Skeletal muscle tissue (tissue), 4 donors: ENCODE results near the gene KLHL35. TPM values are rescaled to one million over a fixed set of nuclear protein-coding genes. Genes with fewer than 3 reads are reported as not detected.
A peak's percentile ranks its signal among the peaks of the same experiment; 100 is the strongest.
"Not testable (repeated sequence)": the region's sequence is repeated elsewhere in the genome, so short reads cannot be mapped to it uniquely, and the experiment has no call there.

ENCODE experiments used
- H3K27ac ChIP-seq: one replicate; pipeline ENCODE4 v1.7.0; 2013; ENCODE audit warnings: mild to moderate bottlenecking, low read depth, low read length, inconsistent platforms
- H3K27me3 ChIP-seq, 3 donors: one replicate each; pipeline ENCODE4 v1.7.0; 2013; ENCODE audit warnings: low read length in 3 of 3; ENCODE audit not compliant: control insufficient read depth in 3 of 3, insufficient read depth in 3 of 3
- H3K36me3 ChIP-seq, 3 donors: one replicate each; pipeline ENCODE4 v1.7.0; 2013; ENCODE audit warnings: low read length in 3 of 3; ENCODE audit not compliant: control insufficient read depth in 3 of 3, insufficient read depth in 3 of 3
- H3K4me1 ChIP-seq, 3 donors: one replicate each; pipeline ENCODE4 v1.7.0; 2013; ENCODE audit warnings: low read length in 3 of 3, mild to moderate bottlenecking in 3 of 3; ENCODE audit not compliant: control insufficient read depth in 3 of 3, insufficient read depth in 3 of 3
- H3K4me3 ChIP-seq, 3 donors: one replicate each; pipeline ENCODE4 v1.7.0; 2013; ENCODE audit warnings: low read length in 3 of 3
- H3K9ac ChIP-seq, 3 donors: one replicate each; pipeline ENCODE4 v1.7.0; 2013; ENCODE audit warnings: low read length in 3 of 3, mild to moderate bottlenecking in 3 of 3, moderate library complexity in 2 of 3, low read depth in 1 of 3
- H3K9me3 ChIP-seq, 3 donors: one replicate each; pipeline ENCODE4 v1.7.0; 2013; ENCODE audit warnings: low read length in 3 of 3; ENCODE audit not compliant: control insufficient read depth in 3 of 3
- total RNA-seq: library from RNA; depleted of rRNA; stranded (reverse); fragments of >200 nt; gene quantifications from one replicate; pipeline ENCODE4 v1.2.3, GENCODE V29; 2014
- donor health status: Osteomylitis.

Gene KLHL35
- total RNA-seq, 1 donor from 2014 or later: 4.7 TPM

DNA sequence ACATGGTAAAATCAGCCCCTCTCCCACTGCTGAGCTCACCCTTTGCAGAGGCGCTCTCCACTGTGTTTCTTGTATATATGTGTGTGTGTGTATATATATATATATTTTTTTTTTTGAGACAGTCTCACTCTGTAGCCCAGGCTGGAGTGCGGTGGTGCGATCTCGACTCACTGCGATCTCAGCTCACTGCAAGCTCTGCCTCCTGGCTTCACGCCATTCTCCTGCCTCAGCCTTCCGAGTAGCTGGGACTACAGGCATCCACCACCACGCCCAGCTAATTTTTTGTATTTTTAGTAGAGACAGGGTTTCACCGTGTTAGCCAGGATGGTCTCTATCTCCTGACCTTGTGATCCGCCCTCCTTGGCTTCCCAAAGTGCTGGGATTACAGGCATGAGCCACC lies 19.9 kb downstream of the KLHL35 start:
- not testable (repeated sequence) for H3K36me3 ChIP-seq, H3K27me3 ChIP-seq, H3K9me3 ChIP-seq, H3K27ac ChIP-seq, H3K4me3 ChIP-seq
- peaks cover 7 to 15% (median 14%) of the 10 kb centered on the region in 3 donors for H3K4me1 ChIP-seq
- peak overlapping the region in 1 of 3 donors; percentile 51 for H3K9ac ChIP-seq

DNA sequence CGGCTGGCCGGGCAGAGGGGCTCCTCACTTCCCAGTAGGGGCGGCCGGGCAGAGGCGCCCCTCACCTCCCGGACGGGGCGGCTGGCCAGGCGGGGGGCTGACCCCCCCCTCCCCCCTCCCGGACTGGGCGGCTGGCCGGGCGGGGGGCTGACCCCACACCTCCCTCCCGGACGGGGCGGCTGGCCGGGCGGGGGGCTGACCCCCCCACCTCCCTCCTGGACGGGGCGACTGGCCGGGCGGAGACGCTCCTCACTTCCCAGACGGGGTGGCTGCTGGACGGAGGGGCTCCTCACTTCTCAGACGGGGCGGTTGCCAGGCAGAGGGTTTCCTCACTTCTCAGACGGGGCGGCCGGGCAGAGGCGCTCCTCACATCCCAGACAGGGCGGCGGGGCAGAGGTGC lies 23.0 kb downstream of the KLHL35 start:
- H3K9ac ChIP-seq, H3K27ac ChIP-seq, H3K27me3 ChIP-seq, H3K9me3 ChIP-seq, H3K4me3 ChIP-seq: not testable (repeated sequence)
- H3K4me1 ChIP-seq: peaks cover 5 to 13% (median 12%) of the 10 kb centered on the region in 3 donors
- peaks cover 11 to 25% (median 21%) of the 10 kb centered on the region in 3 donors for H3K36me3 ChIP-seq

DNA sequence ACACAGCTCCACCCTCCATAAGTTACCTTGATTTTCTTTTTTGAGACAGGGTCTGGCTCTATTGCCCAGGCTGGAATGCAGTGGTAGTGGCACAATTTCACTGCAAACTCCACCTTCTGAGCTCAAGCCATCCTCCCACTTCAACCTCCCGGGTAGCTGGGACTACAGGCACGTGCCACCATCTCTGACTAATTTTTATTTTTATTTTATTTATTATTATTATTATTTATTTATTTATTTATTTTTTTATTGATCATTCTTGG lies 24.1 kb downstream of the KLHL35 start:
- no peak overlapping the region for H3K27ac ChIP-seq
- H3K27me3 ChIP-seq: no peaks in the 10 kb centered on the region
- peaks cover 21 to 35% (median 32%) of the 10 kb centered on the region in 3 donors for H3K36me3 ChIP-seq
- peaks cover 5 to 6% (median 5%) of the 10 kb centered on the region in 3 donors for H3K4me1 ChIP-seq
- no peak overlapping the region for H3K9ac ChIP-seq
- H3K9me3 ChIP-seq: no peaks in the 10 kb centered on the region
- no peak overlapping the region for H3K4me3 ChIP-seq

DNA sequence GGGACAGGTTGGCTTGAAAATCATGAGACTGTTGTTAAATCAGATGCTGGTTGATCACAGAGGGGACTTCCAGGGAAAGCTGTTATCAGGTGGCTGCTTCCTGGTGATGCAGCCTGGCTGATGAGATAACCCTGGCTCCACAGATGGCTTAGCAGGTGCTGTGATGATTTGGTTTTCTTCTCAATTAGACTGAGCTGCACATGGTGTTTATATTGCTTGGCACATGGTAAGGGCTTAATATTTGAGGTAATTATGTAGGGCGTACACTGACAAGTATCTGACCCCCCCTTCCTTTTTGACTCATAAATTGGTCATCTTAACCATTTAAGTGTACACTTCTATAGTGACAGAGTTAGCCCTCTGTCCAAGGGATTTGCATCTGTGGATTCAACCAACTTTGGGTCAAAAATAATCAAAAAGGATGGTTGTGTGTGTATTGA lies 26.6 kb downstream of the KLHL35 start:
- no peak overlapping the region for H3K9ac ChIP-seq
- H3K4me1 ChIP-seq: peaks cover 15 to 23% (median 17%) of the 10 kb centered on the region in 3 donors
- H3K36me3 ChIP-seq: peaks cover 32 to 56% (median 50%) of the 10 kb centered on the region in 3 donors
- no peak overlapping the region for H3K4me3 ChIP-seq
- no peak overlapping the region for H3K27ac ChIP-seq
- no peaks in the 10 kb centered on the region for H3K9me3 ChIP-seq
- H3K27me3 ChIP-seq: no peaks in the 10 kb centered on the region

DNA sequence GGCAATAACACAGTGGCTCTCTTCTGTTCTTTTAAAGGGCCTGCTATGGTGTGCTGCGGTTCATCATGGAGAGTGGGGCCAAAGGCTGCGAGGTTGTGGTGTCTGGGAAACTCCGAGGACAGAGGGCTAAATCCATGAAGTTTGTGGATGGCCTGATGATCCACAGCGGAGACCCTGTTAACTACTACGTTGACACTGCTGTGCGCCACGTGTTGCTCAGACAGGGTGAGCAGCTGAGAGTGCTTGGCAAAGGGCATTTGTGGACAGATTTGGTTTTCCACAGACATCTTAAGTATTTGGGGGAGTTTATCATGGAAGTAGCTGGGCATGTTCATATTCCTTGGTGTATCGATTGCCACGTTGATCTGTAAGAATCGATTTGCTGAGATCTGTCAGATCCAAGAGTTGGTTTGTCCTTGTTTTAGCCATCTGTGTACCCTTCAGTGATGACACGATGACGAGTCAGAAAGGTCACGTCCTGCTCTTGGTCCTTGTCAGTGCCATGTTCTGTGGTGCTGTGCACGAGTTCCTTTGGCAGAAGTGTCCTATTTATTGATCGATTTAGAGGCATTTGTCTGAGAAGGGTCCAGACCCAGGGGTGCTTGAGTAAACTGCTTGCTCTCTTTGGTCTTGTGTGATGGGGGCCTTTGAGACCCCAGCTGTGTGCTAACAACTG lies 28.9 kb downstream of the KLHL35 start:
- Histone ChIP-seq H3K27me3 (no peaks in the 10 kb centered on the region), H3K36me3 (peaks cover 32 to 58% (median 54%) of the 10 kb centered on the region in 3 donors), H3K27ac (no peak overlapping the region), H3K9me3 (no peaks in the 10 kb centered on the region), H3K9ac (no peak overlapping the region), H3K4me3 (no peak overlapping the region), H3K4me1 (peaks cover 24 to 39% (median 27%) of the 10 kb centered on the region in 3 donors)

DNA sequence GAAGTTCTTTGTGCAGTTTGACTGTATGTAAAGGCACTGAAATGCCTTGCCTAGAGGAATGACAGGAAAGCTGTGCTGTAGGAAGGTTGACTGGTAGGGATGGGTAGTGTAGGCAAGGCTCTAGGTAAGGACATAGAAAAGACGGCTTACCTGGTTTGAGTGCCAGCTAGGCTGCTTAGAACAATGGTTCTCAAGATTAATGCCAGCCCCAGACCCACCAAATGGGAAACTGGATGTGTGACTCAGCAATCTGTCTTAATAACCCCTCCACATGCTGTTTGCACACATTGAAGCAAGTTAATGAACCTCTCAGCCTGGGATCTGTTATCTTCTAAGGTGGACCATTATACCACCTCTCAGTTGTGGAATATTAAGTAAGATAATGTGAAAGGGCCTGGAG lies 30.0 kb downstream of the KLHL35 start:
- Histone ChIP-seq H3K36me3 (peaks cover 32 to 58% (median 54%) of the 10 kb centered on the region in 3 donors), H3K27ac (no peak overlapping the region), H3K4me1 (peaks cover 24 to 39% (median 27%) of the 10 kb centered on the region in 3 donors), H3K4me3 (no peak overlapping the region), H3K9ac (peak overlapping the region in 2 of 3 donors; percentile 9 to 52), H3K27me3 (no peaks in the 10 kb centered on the region), H3K9me3 (no peaks in the 10 kb centered on the region)

DNA sequence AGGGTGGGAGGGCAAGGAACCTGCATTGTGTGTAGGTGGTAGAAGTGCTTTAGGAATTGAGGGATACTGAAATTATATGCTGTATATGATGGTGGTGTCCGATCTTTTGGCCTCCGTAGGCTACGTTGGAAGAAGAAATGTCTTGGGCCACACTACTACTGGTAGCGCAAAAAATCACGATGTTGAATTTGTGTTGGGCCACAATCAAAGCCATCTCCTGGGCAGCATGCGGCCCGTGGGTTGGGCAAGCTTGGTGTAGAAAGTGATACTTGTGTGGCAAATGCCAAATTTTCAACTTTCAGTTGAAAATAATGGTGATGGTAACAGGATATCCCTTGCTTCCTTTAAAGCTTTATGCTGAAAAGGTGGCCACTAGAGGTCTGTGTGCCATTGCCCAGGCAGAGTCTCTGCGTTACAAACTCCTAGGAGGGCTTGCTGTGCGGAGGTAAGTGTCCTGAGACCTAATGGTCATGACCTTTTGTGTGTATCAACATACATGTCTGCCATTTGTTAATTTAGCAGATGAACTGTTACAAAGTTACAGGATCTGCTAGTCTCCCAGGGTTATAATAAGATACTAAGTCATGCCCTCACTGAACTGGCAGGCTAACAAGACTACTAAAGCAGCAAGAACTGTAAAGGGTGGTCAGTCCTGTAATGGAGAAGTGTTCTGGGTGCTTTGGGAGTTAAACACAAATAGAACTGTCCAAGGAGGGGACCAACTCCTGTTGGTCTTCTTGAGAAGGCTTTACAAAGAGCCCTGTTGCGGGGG lies 30.8 kb downstream of the KLHL35 start:
- H3K9me3 ChIP-seq: no peaks in the 10 kb centered on the region
- peak overlapping the region in 1 of 3 donors; percentile 45 for H3K4me3 ChIP-seq
- H3K36me3 ChIP-seq: peaks cover 32 to 58% (median 54%) of the 10 kb centered on the region in 3 donors
- H3K27ac ChIP-seq: no peak overlapping the region
- peaks cover 24 to 39% (median 27%) of the 10 kb centered on the region in 3 donors for H3K4me1 ChIP-seq
- H3K9ac ChIP-seq: peak overlapping the region in 1 of 3 donors; percentile 9
- H3K27me3 ChIP-seq: no peaks in the 10 kb centered on the region

DNA sequence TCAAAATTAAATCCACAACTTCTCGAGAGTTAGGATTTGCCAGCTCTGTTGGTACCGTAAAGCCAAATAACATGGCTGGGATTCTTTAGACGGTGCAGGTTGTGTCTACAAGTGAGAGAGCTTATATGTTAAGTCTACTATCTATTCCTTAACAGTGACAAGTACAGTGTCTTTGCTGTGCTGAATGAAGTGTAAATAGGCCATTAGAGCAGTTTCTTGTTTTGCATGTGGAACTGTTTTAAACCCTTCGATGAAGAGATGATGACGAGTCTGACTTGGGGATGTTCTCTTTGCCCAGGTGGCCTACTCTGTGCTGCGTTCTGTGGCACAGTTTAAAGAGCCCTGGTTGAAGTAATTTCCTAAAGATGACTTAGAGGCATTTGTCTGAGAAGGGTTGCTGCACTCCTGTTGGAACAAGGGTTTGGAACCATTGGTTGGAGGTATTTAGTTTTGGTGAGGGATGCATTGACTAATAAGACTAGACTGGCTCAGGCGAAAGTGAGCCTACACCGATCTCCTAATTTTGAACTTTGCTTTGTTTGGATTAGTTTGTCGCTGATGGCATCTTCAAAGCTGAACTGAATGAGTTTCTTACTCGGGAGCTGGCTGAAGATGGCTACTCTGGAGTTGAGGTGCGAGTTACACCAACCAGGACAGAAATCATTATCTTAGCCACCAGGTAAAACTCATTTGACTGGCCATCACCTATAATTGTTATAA lies 32.7 kb downstream of the KLHL35 start:
- H3K9ac ChIP-seq: peak overlapping the region; percentile 91 to 94 (median 92)
- H3K27me3 ChIP-seq: no peaks in the 10 kb centered on the region
- H3K27ac ChIP-seq: peak overlapping the region; percentile 92
- H3K4me1 ChIP-seq: peaks cover 24 to 39% (median 27%) of the 10 kb centered on the region in 3 donors
- H3K36me3 ChIP-seq: peaks cover 28 to 42% (median 41%) of the 10 kb centered on the region in 3 donors
- peak overlapping the region; percentile 88 to 94 (median 93) for H3K4me3 ChIP-seq
- H3K9me3 ChIP-seq: no peaks in the 10 kb centered on the region

DNA sequence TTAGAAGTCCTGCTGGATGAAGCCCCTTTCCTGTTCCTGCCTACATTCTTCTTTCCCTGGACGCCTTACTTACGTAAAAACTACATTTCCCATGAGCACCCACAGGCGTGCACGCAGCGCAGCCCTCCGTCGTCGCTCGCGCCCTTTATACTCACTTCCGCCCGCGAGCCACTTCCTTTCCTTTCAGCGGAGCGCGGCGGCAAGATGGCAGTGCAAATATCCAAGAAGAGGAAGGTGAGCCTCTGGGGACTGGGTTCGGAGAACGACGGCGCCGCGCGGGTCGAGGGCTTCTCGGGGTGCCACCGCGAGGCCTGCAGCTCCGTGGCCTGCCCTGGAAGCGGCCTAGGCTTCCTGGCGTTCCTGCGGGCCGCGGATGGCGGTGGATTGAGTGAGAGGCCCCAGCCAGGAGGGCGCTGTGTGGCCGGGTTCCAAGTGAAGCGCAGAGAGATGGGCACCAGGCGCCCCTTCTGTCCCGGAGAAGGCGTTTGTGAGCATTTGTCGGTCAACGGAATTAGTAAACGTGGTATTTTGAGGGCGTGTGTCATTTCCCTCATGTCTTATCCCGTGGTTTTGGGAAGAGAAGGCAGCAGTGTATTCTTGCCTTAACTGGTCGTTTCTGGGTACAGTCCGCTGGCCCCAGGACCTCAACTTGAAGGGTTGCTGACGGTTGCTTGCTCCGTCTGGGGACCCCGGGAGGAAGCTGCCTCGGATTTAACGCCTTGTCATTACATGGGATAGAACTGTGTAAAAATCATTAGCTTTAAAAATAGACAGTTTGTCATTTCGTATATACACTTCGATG lies 33.5 kb downstream of the KLHL35 start, which contains the start of gene RPS3:
RPS3 (plus strand) TSS at position 175 of the 802 bp plus-strand sequence; CDS start at position 205, 30 bp downstream.
- no peaks in the 10 kb centered on the region for H3K9me3 ChIP-seq
- peak within 1 kb of the TSS; percentile 88 to 94 (median 93) for H3K4me3 ChIP-seq
- peak within 1 kb of the TSS; percentile 91 to 94 (median 92) for H3K9ac ChIP-seq
- peak within 1 kb of the TSS; percentile 92 for H3K27ac ChIP-seq
- H3K36me3 ChIP-seq: peaks cover 24 to 35% (median 33%) of the 10 kb centered on the region in 3 donors
- no peaks in the 10 kb centered on the region for H3K27me3 ChIP-seq
- peaks cover 24 to 39% (median 27%) of the 10 kb centered on the region in 3 donors for H3K4me1 ChIP-seq
